Vagina (tissue), 2 donors: ENCODE measurements around the gene CBLN4. TPM values are rescaled to one million over a fixed set of nuclear protein-coding genes. Genes with fewer than 3 reads are reported as not detected.
A peak's percentile ranks its signal among the peaks of the same experiment; 100 is the strongest.

Experiments
- DNase-seq, 2 donors: peaks; one replicate each; pipeline ENCODE4 v3.0.0-alpha.2; 2017; ENCODE audit errors: extremely low spot score in 2 of 2
- H3K27ac ChIP-seq: fragments of 200-600 bp; sonication (generic); one replicate; pipeline ENCODE4 v1.5.1; 2019
- H3K27me3 ChIP-seq: fragments of 200-600 bp; sonication (generic); one replicate; pipeline ENCODE4 v1.5.1; 2019
- H3K36me3 ChIP-seq, 2 donors: fragments of 200-600 bp; sonication (generic); one replicate each; pipeline ENCODE4 v1.5.1; 2017 to 2019
- H3K4me1 ChIP-seq: fragments of 200-600 bp; sonication (generic); one replicate; pipeline ENCODE4 v1.5.1; 2019
- H3K4me3 ChIP-seq, 2 donors: fragments of 200-600 bp; sonication (generic); 1 replicate in 1 of 2; 2 replicates in 1 of 2; pipeline ENCODE4 v1.5.1; 2016 to 2019
- H3K9me3 ChIP-seq: fragments of 200-600 bp; sonication (generic); one replicate; pipeline ENCODE4 v1.5.1; 2019
- POLR2A ChIP-seq, 2 donors: fragments of 450-650 bp; IDR thresholded peaks; one replicate each; pipeline ENCODE4 v1.6.1; 2017; ENCODE audit warnings: antibody characterized with exemption in 2 of 2, mild to moderate bottlenecking in 2 of 2, moderate library complexity in 2 of 2
- POLR2AphosphoS5 ChIP-seq, 2 donors: sonication (generic); formaldehyde crosslinking; IDR thresholded peaks; one replicate each; pipeline ENCODE4 v1.9.0; 2017; ENCODE audit warnings: antibody characterized with exemption in 2 of 2, mild to moderate bottlenecking in 2 of 2, low read depth in 1 of 2; ENCODE audit not compliant: insufficient read depth in 1 of 2
- intact Hi-C: fragments of 100-400 bp; cut with DNase I; formaldehyde crosslinking; loops from one replicate; pipeline ENCODE4 v1.15.1; 2023
- total RNA-seq: library from RNA; depleted of rRNA; stranded (reverse); fragments of >200 nt; gene quantifications from one replicate; pipeline ENCODE4 v1.2.3, GENCODE V29; 2016
- TF ChIP-seq, protein P1 (sequence below), 3 experiments: fragments of 450-650 bp in 2 of 3; fragments of 200-600 bp in 1 of 3; sonication (generic) in 1 of 3; IDR thresholded peaks; one replicate each; pipeline ENCODE4 v1.5.1; 2017 to 2019; ENCODE audit warnings: antibody characterized with exemption in 3 of 3, mild to moderate bottlenecking in 2 of 3, moderate library complexity in 2 of 3

CBLN4 gene
- total RNA-seq, 1 donor from 2014 or later = not detected

DNA sequence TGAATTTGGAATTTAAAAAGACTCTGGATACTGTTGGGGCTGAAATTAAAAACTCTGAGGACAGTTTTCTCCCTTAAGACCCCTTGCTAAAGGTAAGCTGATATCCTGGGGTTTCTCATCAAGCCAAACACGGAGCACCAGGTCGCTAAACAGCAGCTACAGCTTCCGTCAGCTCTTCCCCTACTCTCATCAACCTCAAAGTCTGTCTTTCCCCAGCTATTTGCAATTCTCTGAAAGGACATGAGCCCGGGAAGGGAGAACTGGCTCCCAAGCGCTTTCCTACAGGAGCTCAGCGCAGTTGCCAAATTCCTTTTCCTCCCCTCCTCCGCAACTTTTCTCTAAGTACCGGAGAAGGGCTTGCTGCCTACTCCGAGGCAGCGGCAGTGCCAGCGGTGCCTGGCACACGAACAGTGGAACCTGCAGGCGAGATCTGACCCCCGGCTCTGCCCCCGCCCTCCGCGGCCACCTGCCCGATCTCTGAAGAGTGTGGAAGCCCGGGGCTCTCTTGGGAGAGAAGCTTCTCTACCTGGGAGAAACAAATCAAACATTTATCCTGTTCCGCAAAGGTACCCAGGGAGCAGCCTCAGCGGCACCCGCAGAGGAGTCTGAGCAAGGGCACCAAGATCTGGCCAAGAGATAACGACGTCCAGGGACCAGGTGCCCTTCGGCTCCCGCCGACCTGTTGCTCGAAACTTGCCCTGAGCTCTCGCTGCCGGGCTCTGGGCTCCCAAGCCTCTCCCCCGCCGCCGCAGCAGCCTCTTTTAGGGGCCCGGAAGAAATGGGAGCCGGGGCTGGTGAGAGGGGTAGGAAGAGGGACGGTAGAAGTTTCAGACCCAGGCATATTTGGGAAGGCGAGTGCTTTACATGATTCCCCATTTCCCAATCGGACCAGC lies 2.2 kb downstream of the CBLN4 start:
- intact Hi-C loops = no loop called here
- Histone ChIP-seq H3K4me3 (peak overlapping the region in 1 of 2 donors; percentile 5), H3K27me3 (no peaks in the 10 kb centered on the region)

GRCh38 chr20:56001890-56002289 lies 3.4 kb downstream of the CBLN4 start:
- Histone ChIP-seq H3K9me3 (no peaks in the 10 kb centered on the region), H3K36me3 (no peaks in the 10 kb centered on the region), H3K4me3 (no peak overlapping the region), H3K27me3 (no peaks in the 10 kb centered on the region), H3K4me1 (no peaks in the 10 kb centered on the region), H3K27ac (no peak overlapping the region)
- TF ChIP-seq, protein P1, sequence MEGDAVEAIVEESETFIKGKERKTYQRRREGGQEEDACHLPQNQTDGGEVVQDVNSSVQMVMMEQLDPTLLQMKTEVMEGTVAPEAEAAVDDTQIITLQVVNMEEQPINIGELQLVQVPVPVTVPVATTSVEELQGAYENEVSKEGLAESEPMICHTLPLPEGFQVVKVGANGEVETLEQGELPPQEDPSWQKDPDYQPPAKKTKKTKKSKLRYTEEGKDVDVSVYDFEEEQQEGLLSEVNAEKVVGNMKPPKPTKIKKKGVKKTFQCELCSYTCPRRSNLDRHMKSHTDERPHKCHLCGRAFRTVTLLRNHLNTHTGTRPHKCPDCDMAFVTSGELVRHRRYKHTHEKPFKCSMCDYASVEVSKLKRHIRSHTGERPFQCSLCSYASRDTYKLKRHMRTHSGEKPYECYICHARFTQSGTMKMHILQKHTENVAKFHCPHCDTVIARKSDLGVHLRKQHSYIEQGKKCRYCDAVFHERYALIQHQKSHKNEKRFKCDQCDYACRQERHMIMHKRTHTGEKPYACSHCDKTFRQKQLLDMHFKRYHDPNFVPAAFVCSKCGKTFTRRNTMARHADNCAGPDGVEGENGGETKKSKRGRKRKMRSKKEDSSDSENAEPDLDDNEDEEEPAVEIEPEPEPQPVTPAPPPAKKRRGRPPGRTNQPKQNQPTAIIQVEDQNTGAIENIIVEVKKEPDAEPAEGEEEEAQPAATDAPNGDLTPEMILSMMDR (IDR thresholded peaks at IDR 0.05) = no peak
- no peak for TF ChIP-seq POLR2AphosphoS5 (IDR thresholded peaks at IDR 0.05; ENCODE audit: insufficient read depth in 1 of 2, low read depth in 1 of 2)
- no peak for TF ChIP-seq POLR2A (IDR thresholded peaks at IDR 0.05)
- DNase-seq = no peak
- intact Hi-C loops = no loop called here

More for the DNA sequence above, 2.2 kb downstream of the CBLN4 start:
- Histone ChIP-seq H3K9me3 (no peaks in the 10 kb centered on the region), H3K4me1 (no peaks in the 10 kb centered on the region), H3K36me3 (no peaks in the 10 kb centered on the region), H3K27ac (no peak overlapping the region)
- no peak for DNase-seq
- TF ChIP-seq, protein P1 (IDR thresholded peaks at IDR 0.05) = no peak
- TF ChIP-seq POLR2AphosphoS5 (IDR thresholded peaks at IDR 0.05; ENCODE audit: insufficient read depth in 1 of 2, low read depth in 1 of 2) (no peak), POLR2A (IDR thresholded peaks at IDR 0.05) (no peak)

GRCh38 chr20:56001106-56001785 lies 4.1 kb downstream of the CBLN4 start:
- no peak for DNase-seq
- TF ChIP-seq POLR2A (IDR thresholded peaks at IDR 0.05) (no peak), POLR2AphosphoS5 (IDR thresholded peaks at IDR 0.05; ENCODE audit: insufficient read depth in 1 of 2, low read depth in 1 of 2) (no peak)
- TF ChIP-seq, protein P1 (IDR thresholded peaks at IDR 0.05) = no peak
- intact Hi-C loops = no loop called here
- H3K36me3 ChIP-seq = no peaks in the 10 kb centered on the region
- H3K9me3 ChIP-seq = no peaks in the 10 kb centered on the region
- H3K4me1 ChIP-seq = no peaks in the 10 kb centered on the region
- H3K27ac ChIP-seq = no peak overlapping the region
- H3K27me3 ChIP-seq = no peaks in the 10 kb centered on the region
- H3K4me3 ChIP-seq = no peak overlapping the region

GRCh38 chr20:55978550-55978949 lies 26.8 kb downstream of the CBLN4 start:
- intact Hi-C loops = no loop called here
- TF ChIP-seq, protein P1 (IDR thresholded peaks at IDR 0.05) = no peak
- no peak for TF ChIP-seq POLR2AphosphoS5 (IDR thresholded peaks at IDR 0.05; ENCODE audit: insufficient read depth in 1 of 2, low read depth in 1 of 2)
- no peak for TF ChIP-seq POLR2A (IDR thresholded peaks at IDR 0.05)

More at GRCh38 chr20:55978550-55978949, 26.8 kb downstream of the CBLN4 start:
- Histone ChIP-seq H3K27me3 (no peaks in the 10 kb centered on the region), H3K9me3 (no peaks in the 10 kb centered on the region), H3K4me1 (peaks cover 7% of the 10 kb centered on the region), H3K27ac (no peak overlapping the region), H3K36me3 (no peaks in the 10 kb centered on the region), H3K4me3 (no peak overlapping the region)
- DNase-seq = no peak
